ENCODE measurements around the gene FICD. TPM values are rescaled to one million over a fixed set of nuclear protein-coding genes. Genes with fewer than 3 reads are reported as not detected.

FICD gene
- total RNA-seq, 1 donor from 2014 or later, result 8.3 TPM

DNA sequence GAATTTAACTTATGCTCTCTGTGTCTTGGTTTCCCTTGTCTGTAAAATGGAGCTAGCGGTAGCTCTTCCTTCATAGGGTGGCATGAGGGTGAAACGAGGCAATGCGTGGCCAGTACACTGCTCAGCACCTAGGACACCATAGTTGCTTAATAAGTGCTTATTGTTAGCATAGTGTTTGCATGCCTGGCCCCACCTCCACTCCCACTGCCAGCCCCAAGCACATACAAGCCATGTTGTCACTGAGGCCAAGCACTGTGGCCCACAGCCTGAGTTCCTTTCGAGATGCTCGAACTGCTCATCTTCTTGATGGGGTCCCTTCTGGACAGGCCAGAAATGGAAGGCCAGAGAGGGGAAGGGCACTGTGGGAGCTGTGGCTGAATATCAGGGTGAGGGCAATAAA is 839 bp downstream of the FICD start:
- Histone ChIP-seq H3K27me3 (ENCODE audit: low read depth) (no peaks in the 10 kb centered on the region), H3K36me3 (peaks cover 40% of the 10 kb centered on the region), H3K4me1 (peaks cover 16% of the 10 kb centered on the region), H3K9me3 (no peaks in the 10 kb centered on the region), H3K27ac (peak overlapping the region; percentile 76), H3K4me3 (peak overlapping the region; percentile 83)
- ATAC-seq, result peak in 1 of 2 donors; percentile 0
- no peak for DNase-seq
- TF ChIP-seq, protein P1, sequence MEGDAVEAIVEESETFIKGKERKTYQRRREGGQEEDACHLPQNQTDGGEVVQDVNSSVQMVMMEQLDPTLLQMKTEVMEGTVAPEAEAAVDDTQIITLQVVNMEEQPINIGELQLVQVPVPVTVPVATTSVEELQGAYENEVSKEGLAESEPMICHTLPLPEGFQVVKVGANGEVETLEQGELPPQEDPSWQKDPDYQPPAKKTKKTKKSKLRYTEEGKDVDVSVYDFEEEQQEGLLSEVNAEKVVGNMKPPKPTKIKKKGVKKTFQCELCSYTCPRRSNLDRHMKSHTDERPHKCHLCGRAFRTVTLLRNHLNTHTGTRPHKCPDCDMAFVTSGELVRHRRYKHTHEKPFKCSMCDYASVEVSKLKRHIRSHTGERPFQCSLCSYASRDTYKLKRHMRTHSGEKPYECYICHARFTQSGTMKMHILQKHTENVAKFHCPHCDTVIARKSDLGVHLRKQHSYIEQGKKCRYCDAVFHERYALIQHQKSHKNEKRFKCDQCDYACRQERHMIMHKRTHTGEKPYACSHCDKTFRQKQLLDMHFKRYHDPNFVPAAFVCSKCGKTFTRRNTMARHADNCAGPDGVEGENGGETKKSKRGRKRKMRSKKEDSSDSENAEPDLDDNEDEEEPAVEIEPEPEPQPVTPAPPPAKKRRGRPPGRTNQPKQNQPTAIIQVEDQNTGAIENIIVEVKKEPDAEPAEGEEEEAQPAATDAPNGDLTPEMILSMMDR (IDR thresholded peaks at IDR 0.05), result no peak
- intact Hi-C loops (cut with DNase I), result no loop called here

DNA sequence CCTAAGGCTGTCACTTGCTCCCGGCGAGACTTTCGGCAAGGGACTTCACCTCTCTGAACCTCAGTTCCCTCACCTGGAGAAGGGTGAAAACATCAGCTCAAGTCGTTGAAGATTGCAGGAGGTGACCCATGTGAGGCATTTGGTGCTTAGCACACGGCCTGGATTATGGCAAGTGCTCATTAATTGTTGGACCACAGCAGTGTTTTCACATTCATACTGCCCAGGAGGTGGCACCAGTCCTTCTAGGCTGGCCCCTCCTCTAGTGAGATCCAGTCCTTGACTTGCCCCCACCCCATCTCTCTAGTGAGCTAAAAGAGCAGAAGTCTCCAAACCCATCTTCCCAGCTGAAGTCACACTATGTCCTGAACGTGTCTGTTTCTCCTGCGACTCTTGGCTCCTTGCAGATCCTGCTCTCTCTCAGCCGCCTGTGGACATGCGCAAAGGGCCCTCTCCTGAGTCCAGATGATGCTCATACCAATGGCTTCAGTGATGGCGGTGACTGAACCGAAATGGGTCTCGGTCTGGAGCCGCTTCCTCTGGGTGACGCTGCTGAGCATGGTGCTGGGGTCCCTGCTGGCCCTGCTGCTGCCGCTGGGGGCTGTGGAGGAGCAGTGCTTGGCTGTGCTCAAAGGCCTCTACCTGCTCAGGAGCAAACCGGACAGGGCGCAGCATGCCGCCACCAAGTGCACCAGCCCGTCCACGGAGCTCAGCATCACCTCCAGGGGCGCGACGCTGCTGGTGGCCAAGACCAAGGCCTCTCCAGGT is 1.6 kb downstream of the FICD start:
- intact Hi-C loops (cut with DNase I), result no loop called here
- no peaks in the 10 kb centered on the region for H3K9me3 ChIP-seq
- no peaks in the 10 kb centered on the region for H3K27me3 ChIP-seq (ENCODE audit: low read depth)
- H3K36me3 ChIP-seq, result peaks cover 48% of the 10 kb centered on the region
- DNase-seq (no peak), ATAC-seq (no peak)
- TF ChIP-seq, protein P1 (IDR thresholded peaks at IDR 0.05), result no peak
- peak overlapping the region; percentile 83 for H3K4me3 ChIP-seq
- H3K27ac ChIP-seq, result no peak overlapping the region
- peaks cover 16% of the 10 kb centered on the region for H3K4me1 ChIP-seq

GRCh38 chr12:108517288-108518100 is 2.4 kb downstream of the FICD start:
- Histone ChIP-seq H3K4me1 (peaks cover 16% of the 10 kb centered on the region), H3K27me3 (ENCODE audit: low read depth) (no peaks in the 10 kb centered on the region), H3K9me3 (no peaks in the 10 kb centered on the region), H3K36me3 (peaks cover 56% of the 10 kb centered on the region), H3K4me3 (no peak overlapping the region), H3K27ac (no peak overlapping the region)
- TF ChIP-seq, protein P1 (IDR thresholded peaks at IDR 0.05), result no peak
- ATAC-seq, result no peak
- intact Hi-C loops (cut with DNase I), result no loop called here
- DNase-seq, result no peak

GRCh38 chr12:108518101-108518715 is 3.1 kb downstream of the FICD start:
- Histone ChIP-seq H3K27ac (no peak overlapping the region), H3K4me3 (no peak overlapping the region), H3K36me3 (peaks cover 63% of the 10 kb centered on the region), H3K4me1 (peaks cover 16% of the 10 kb centered on the region), H3K9me3 (no peaks in the 10 kb centered on the region), H3K27me3 (ENCODE audit: low read depth) (no peaks in the 10 kb centered on the region)
- no peak for DNase-seq
- intact Hi-C loops (cut with DNase I), result no loop called here
- TF ChIP-seq, protein P1 (IDR thresholded peaks at IDR 0.05), result no peak
- ATAC-seq, result no peak

GRCh38 chr12:108518716-108519496 is 3.8 kb downstream of the FICD start:
- Histone ChIP-seq H3K4me1 (peaks cover 16% of the 10 kb centered on the region), H3K9me3 (no peaks in the 10 kb centered on the region), H3K27ac (no peak overlapping the region), H3K36me3 (peaks cover 70% of the 10 kb centered on the region), H3K27me3 (ENCODE audit: low read depth) (no peaks in the 10 kb centered on the region), H3K4me3 (no peak overlapping the region)
- DNase-seq, result no peak
- intact Hi-C loops (cut with DNase I), result no loop called here
- TF ChIP-seq, protein P1 (IDR thresholded peaks at IDR 0.05), result no peak
- ATAC-seq, result no peak
